Glutamatergic neuron (in vitro differentiated cells): ENCODE results near the gene DPT. TPM values are rescaled to one million over a fixed set of nuclear protein-coding genes. Genes with fewer than 3 reads are reported as not detected.
A peak's percentile ranks its signal among the peaks of the same experiment; 100 is the strongest.

ENCODE experiments used
- DNase-seq: peaks from one replicate; pipeline ENCODE4 v3.0.0; 2022
- H3K27ac Mint-ChIP-seq: one replicate; pipeline ENCODE4 v1.8.0; 2020; ENCODE audit warnings: mild to moderate bottlenecking, mixed read lengths, inconsistent platforms; ENCODE audit not compliant: unreplicated experiment
- H3K27me3 Mint-ChIP-seq: one replicate; pipeline ENCODE4 v1.8.0; 2020; ENCODE audit warnings: mild to moderate bottlenecking, moderate library complexity, mixed read lengths, inconsistent platforms; ENCODE audit not compliant: unreplicated experiment
- H3K36me3 Mint-ChIP-seq: one replicate; pipeline ENCODE4 v1.8.0; 2020; ENCODE audit warnings: mild to moderate bottlenecking, mixed read lengths, inconsistent platforms; ENCODE audit not compliant: unreplicated experiment
- H3K4me1 Mint-ChIP-seq: one replicate; pipeline ENCODE4 v1.8.0; 2020; ENCODE audit warnings: mild to moderate bottlenecking, low read depth, mixed read lengths, inconsistent platforms; ENCODE audit not compliant: unreplicated experiment
- H3K4me3 Mint-ChIP-seq: one replicate; pipeline ENCODE4 v1.8.0; 2020; ENCODE audit warnings: mild to moderate bottlenecking, mixed read lengths, inconsistent platforms; ENCODE audit not compliant: unreplicated experiment
- H3K9me3 Mint-ChIP-seq: one replicate; pipeline ENCODE4 v1.8.0; 2020; ENCODE audit warnings: mild to moderate bottlenecking, moderate library complexity, mixed read lengths, inconsistent platforms; ENCODE audit not compliant: unreplicated experiment
- CTCF ChIP-seq: fragments of 200-600 bp; sonication (generic); IDR thresholded peaks from one replicate; pipeline ENCODE4 v1.5.0; 2021; ENCODE audit not compliant: partially characterized antibody, unreplicated experiment
- total RNA-seq: library from RNA; stranded (reverse); fragmentation: NEBNext Ultra II Directional; extraction: Animal tissue kit (Norgen Biotek cat#: 25700); gene quantifications from one replicate; pipeline ENCODE4 v1.2.1, GENCODE V29; 2021; ENCODE audit not compliant: unreplicated experiment

The DPT gene
- total RNA-seq, 1 donor from 2014 or later = not detected

- no peaks in the 10 kb centered on the region for H3K9me3 Mint-ChIP-seq
- peaks cover 9% of the 10 kb centered on the region for H3K27me3 Mint-ChIP-seq
- H3K4me3 Mint-ChIP-seq = peak overlapping the region; percentile 15
- peaks cover 6% of the 10 kb centered on the region for H3K4me1 Mint-ChIP-seq
- TF ChIP-seq CTCF = no peak
- no peak for DNase-seq
- H3K36me3 Mint-ChIP-seq = no peaks in the 10 kb centered on the region
- no peak overlapping the region for H3K27ac Mint-ChIP-seq
These were observed 4.2 kb upstream of the DPT start for GRCh38 chr1:168733241-168733640.

GRCh38 chr1:168732736-168733135 is 3.7 kb upstream of the DPT start:
- Mint-ChIP-seq H3K27ac (no peak overlapping the region), H3K4me3 (no peak overlapping the region), H3K36me3 (no peaks in the 10 kb centered on the region), H3K9me3 (no peaks in the 10 kb centered on the region), H3K27me3 (peaks cover 9% of the 10 kb centered on the region), H3K4me1 (peaks cover 6% of the 10 kb centered on the region)
- no peak for TF ChIP-seq CTCF
- DNase-seq = no peak

- Mint-ChIP-seq H3K36me3 (no peaks in the 10 kb centered on the region), H3K27ac (no peak overlapping the region), H3K27me3 (peaks cover 7% of the 10 kb centered on the region), H3K4me1 (peaks cover 6% of the 10 kb centered on the region), H3K9me3 (no peaks in the 10 kb centered on the region), H3K4me3 (no peak overlapping the region)
- TF ChIP-seq CTCF = no peak
- DNase-seq = no peak
These were observed 2.4 kb upstream of the DPT start for GRCh38 chr1:168731244-168731953.

- Mint-ChIP-seq H3K36me3 (no peaks in the 10 kb centered on the region), H3K27me3 (peaks cover 6% of the 10 kb centered on the region), H3K27ac (no peak overlapping the region), H3K9me3 (no peaks in the 10 kb centered on the region), H3K4me3 (no peak overlapping the region), H3K4me1 (peaks cover 6% of the 10 kb centered on the region)
- no peak for DNase-seq
- no peak for TF ChIP-seq CTCF
These were observed 398 bp upstream of the DPT start for GRCh38 chr1:168729405-168729802.

- H3K36me3 Mint-ChIP-seq = no peaks in the 10 kb centered on the region
- no peaks in the 10 kb centered on the region for H3K9me3 Mint-ChIP-seq
- H3K27ac Mint-ChIP-seq = no peak overlapping the region
- H3K27me3 Mint-ChIP-seq = peaks cover 6% of the 10 kb centered on the region
- no peak for DNase-seq
- TF ChIP-seq CTCF = no peak
- H3K4me1 Mint-ChIP-seq = no peaks in the 10 kb centered on the region
- no peak overlapping the region for H3K4me3 Mint-ChIP-seq
These were observed 2.3 kb downstream of the DPT start for GRCh38 chr1:168726719-168727118.
